SK-N-MC (cell line): Measurements from ENCODE around the gene FNTB.

Source experiments
- DNase-seq: peaks from one replicate; pipeline ENCODE4 v3.0.0-alpha.2; 2011; ENCODE audit warnings: low read depth, low spot score
- H3K27ac ChIP-seq: fragments of 200-600 bp; sonication (generic); 2 replicates; pipeline ENCODE4 v1.5.1; 2016; ENCODE audit warnings: mixed run types
- H3K36me3 ChIP-seq: fragments of 200-600 bp; sonication (generic); 2 replicates; pipeline ENCODE4 v1.6.1; 2017; ENCODE audit warnings: antibody characterized with exemption, low read length, mixed read lengths; ENCODE audit not compliant: insufficient read depth
- H3K4me3 ChIP-seq: fragments of 200-600 bp; sonication (generic); 2 replicates; pipeline ENCODE4 v1.5.1; 2016
- H3K9ac ChIP-seq: fragments of 200-600 bp; sonication (generic); 2 replicates; pipeline ENCODE4 v1.8.0; 2017; ENCODE audit warnings: mixed run types, mixed read lengths; ENCODE audit not compliant: insufficient read length
- H3K9me3 ChIP-seq: fragments of 200-600 bp; sonication (generic); 2 replicates; pipeline ENCODE4 v1.6.1; 2017; ENCODE audit warnings: low read depth, mild to moderate bottlenecking, antibody characterized with exemption, low read length, moderate library complexity, mixed read lengths
- EZH2 ChIP-seq: fragments of 200-600 bp; sonication (generic); IDR thresholded peaks from one replicate; pipeline ENCODE4 v1.6.1; 2017; ENCODE audit warnings: antibody characterized with exemption
- FOXP2 ChIP-seq: optimal IDR thresholded peaks from 2 replicates; pipeline ENCODE3; 2011; ENCODE audit warnings: mild to moderate bottlenecking, moderate library complexity; ENCODE audit not compliant: insufficient read depth; ENCODE audit errors: extremely low read length, control extremely low read depth
- POLR2AphosphoS5 ChIP-seq: IDR thresholded peaks from 2 replicates; pipeline ENCODE4 v1.6.1; 2012; ENCODE audit warnings: mild to moderate bottlenecking, low read depth, low read length, borderline replicate concordance

FNTB gene

GRCh38 chr14:65041434-65041915, 54.8 kb downstream of the FNTB start:
- Histone ChIP-seq H3K9ac (no peak overlapping the region), H3K9me3 (no peaks in the 10 kb centered on the region), H3K4me3 (no peak overlapping the region), H3K36me3 (peaks cover 34% of the 10 kb centered on the region; the same call in 1 of the 2 replicates), H3K27ac (no peak overlapping the region)
- DNase-seq = no peak
- TF ChIP-seq POLR2AphosphoS5 (no peak), FOXP2 (no peak), EZH2 (no peak)

- no peak for DNase-seq
Observed at GRCh38 chr14:65042296-65042695, 55.6 kb downstream of the FNTB start.

GRCh38 chr14:65042731-65043372, 56.2 kb downstream of the FNTB start:
- Histone ChIP-seq H3K9ac (no peak overlapping the region), H3K27ac (no peak overlapping the region), H3K4me3 (no peak overlapping the region), H3K36me3 (peaks cover 34% of the 10 kb centered on the region; the same call in 1 of the 2 replicates), H3K9me3 (no peaks in the 10 kb centered on the region)
- TF ChIP-seq POLR2AphosphoS5 = no peak
- TF ChIP-seq EZH2 = no peak
- TF ChIP-seq FOXP2 = no peak
- DNase-seq = no peak

More at GRCh38 chr14:65042296-65042695, 55.6 kb downstream of the FNTB start:
- Histone ChIP-seq H3K27ac (no peak overlapping the region), H3K9ac (no peak overlapping the region), H3K4me3 (no peak overlapping the region), H3K36me3 (peaks cover 34% of the 10 kb centered on the region; the same call in 1 of the 2 replicates), H3K9me3 (no peaks in the 10 kb centered on the region)
- no peak for TF ChIP-seq FOXP2
- no peak for TF ChIP-seq POLR2AphosphoS5
- no peak for TF ChIP-seq EZH2

GRCh38 chr14:65043893-65044595, 57.3 kb downstream of the FNTB start:
- no peak overlapping the region for H3K4me3 ChIP-seq
- H3K36me3 ChIP-seq = peaks cover 34% of the 10 kb centered on the region; the same call in 1 of the 2 replicates
- H3K9me3 ChIP-seq = no peaks in the 10 kb centered on the region
- no peak overlapping the region for H3K27ac ChIP-seq
- no peak overlapping the region for H3K9ac ChIP-seq
- no peak for DNase-seq
- TF ChIP-seq POLR2AphosphoS5 (no peak), FOXP2 (no peak), EZH2 (no peak)

- H3K9me3 ChIP-seq = no peaks in the 10 kb centered on the region
- TF ChIP-seq FOXP2 = no peak
- no peak for TF ChIP-seq POLR2AphosphoS5
- TF ChIP-seq EZH2 = no peak
- no peak for DNase-seq
- no peak overlapping the region for H3K27ac ChIP-seq
- H3K4me3 ChIP-seq = no peak overlapping the region
- H3K9ac ChIP-seq = no peak overlapping the region
- peaks cover 34% of the 10 kb centered on the region; the same call in 1 of the 2 replicates for H3K36me3 ChIP-seq
Observed at GRCh38 chr14:65044596-65044959, 57.9 kb downstream of the FNTB start.

DNA sequence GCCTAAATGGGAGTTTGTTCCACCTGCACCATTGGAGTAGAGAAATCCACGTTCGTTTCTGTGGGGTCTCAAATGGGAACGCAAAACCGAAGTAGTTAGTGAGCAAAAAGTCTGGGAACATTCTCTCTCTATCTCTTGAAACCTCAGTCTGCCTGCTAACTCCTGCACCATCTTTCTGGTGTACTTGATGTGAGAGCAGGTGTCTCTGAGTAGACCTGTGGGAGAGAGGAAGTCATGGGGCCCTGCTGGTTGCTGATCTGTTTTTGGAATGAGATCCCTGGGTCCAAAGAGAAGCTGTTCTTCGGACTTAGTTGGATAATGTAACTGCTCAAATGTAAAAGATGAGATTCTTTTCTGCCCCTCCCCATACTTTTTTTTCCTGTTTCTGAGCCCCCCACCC, 58.3 kb downstream of the FNTB start:
- no peak for DNase-seq
- H3K9me3 ChIP-seq = no peaks in the 10 kb centered on the region
- H3K36me3 ChIP-seq = peaks cover 34% of the 10 kb centered on the region; the same call in 1 of the 2 replicates
- no peak overlapping the region for H3K27ac ChIP-seq
- no peak overlapping the region for H3K4me3 ChIP-seq
- TF ChIP-seq FOXP2 (no peak), POLR2AphosphoS5 (no peak), EZH2 (no peak)
- H3K9ac ChIP-seq = no peak overlapping the region

DNA sequence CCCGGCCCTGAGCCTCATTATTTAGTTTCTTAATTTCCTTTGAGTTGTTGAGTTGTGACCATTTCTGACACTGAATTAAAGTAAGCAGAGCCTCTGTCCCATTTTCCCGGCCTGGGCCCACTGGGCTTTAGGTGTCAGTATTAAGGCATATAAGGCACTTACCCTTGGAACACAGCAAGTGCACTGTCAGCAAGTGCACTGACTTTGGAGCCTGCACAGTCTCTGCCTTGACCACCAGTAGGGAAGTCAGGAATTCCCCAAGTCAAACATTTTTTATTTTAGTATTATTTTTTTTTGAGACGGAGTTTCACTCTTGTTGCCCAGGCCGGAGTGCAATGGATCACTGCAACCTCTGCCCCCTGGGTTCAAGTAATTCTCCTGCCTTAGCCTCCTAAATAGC, 59.0 kb downstream of the FNTB start:
- peaks cover 33% of the 10 kb centered on the region; the same call in 1 of the 2 replicates for H3K36me3 ChIP-seq
- DNase-seq = no peak
- H3K9ac ChIP-seq = no peak overlapping the region
- H3K27ac ChIP-seq = no peak overlapping the region
- TF ChIP-seq POLR2AphosphoS5 = no peak
- TF ChIP-seq EZH2 = no peak
- TF ChIP-seq FOXP2 = no peak
- H3K9me3 ChIP-seq = no peaks in the 10 kb centered on the region
- H3K4me3 ChIP-seq = no peak overlapping the region

DNA sequence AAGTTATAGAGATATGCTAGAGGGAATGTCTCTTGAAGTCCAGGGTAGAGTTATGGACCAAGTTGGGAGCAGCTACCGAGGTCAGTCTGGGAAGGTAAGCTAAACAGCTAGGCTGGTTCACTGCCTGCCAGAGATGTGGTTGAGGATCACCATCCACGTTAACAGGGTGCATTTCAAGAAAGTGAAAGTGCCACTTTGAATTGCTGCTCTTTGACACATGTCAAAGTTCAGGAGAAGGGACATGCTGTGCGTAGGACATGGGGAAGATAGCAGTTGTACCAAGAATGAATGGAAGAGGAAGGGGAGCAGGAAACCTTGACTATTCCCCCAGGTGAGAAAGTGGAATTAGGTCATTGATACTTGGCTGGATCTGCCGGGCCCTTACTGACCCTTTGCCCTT, 66.1 kb downstream of the FNTB start:
- TF ChIP-seq EZH2 (no peak), FOXP2 (no peak), POLR2AphosphoS5 (no peak)
- Histone ChIP-seq H3K4me3 (no peak overlapping the region), H3K36me3 (peaks cover 15% of the 10 kb centered on the region; the same call in 1 of the 2 replicates), H3K27ac (no peak overlapping the region), H3K9ac (no peak overlapping the region), H3K9me3 (no peaks in the 10 kb centered on the region)
- DNase-seq = no peak
